GM18508 (cell line): ENCODE measurements around the gene CACNB3.
"Not testable (repeated sequence)": the region's sequence is repeated elsewhere in the genome, so short reads cannot be mapped to it uniquely, and the experiment has no call there.

ENCODE experiments used
- ATAC-seq: cut with Tn5 transposase; IDR thresholded peaks from one replicate; pipeline ENCODE4 v1.9.1; 2021; ENCODE audit warnings: moderate number of reproducible peaks; ENCODE audit not compliant: insufficient read depth, unreplicated experiment

Gene CACNB3

GRCh38 chr12:48815126-48816110 lies 2.9 kb upstream of the CACNB3 start:
- no peak for ATAC-seq

DNA sequence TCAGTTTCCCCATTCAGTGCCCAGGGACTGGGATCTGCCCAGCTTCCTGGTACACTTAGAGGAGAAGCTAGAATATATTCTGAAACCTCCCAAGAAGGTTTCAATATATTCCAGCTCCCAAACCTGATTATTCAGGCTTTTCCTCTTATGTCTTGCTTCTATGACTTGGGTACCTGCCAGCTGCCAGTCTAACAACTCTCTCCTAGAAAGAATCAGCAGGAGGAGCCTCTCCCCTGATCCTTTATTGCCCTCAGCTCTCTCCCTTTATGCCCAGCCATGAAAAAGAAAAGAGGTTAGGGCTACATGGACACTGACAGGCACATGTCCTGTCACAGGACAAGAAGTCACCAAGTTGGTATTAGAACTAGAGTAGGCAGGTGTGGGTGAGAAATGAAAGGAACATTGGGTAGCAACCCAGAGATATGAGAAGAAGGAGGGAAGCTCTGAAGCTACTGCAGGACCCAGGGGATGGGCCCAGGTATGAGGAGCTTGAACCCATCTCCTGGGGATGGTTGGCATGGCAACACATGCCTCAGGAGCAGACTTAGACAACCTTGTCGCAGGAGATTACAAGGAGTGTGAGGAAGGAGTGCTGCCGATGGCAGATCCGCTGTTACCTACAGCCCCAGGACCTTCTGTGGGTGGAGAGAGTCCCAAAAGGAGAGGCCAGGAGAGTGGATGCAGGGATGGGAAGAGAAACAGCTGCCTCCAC lies 2.0 kb upstream of the CACNB3 start:
- ATAC-seq = no peak

DNA sequence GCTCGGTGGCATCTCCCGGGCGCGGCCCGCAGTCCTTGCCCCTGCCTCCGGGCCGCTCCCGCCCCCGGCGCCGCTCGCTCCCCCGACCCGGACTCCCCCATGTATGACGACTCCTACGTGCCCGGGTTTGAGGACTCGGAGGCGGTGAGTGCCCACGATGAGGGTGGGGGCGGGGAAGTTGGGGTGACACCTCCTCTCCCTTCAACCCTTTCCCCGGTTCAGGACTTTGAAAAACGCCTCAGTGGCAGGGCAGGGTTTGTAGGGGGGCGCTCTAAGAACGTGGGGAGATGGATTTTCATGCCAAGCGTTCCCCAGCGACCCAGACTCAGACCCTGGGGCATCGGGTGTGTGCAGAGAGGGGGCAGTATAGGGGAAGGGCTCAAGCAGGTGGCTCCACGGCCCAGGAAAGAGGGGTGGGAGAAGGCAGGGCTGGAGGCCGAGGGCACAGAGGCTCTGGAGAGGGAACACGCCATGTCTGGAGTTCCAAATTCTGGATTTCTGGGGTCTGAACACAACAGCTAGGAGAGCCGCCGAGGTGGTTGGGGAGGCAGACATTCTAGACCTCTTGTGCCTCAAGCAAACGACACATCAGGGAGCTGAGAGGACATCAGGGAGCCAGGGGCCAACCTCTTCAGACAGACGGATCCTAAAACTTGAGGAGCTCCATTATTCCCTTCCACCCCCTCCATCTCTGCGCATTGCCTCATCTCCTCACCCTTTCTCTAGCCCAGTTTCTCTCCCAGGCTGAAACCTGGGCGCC lies 715 bp downstream of the CACNB3 start:
- ATAC-seq = no peak

DNA sequence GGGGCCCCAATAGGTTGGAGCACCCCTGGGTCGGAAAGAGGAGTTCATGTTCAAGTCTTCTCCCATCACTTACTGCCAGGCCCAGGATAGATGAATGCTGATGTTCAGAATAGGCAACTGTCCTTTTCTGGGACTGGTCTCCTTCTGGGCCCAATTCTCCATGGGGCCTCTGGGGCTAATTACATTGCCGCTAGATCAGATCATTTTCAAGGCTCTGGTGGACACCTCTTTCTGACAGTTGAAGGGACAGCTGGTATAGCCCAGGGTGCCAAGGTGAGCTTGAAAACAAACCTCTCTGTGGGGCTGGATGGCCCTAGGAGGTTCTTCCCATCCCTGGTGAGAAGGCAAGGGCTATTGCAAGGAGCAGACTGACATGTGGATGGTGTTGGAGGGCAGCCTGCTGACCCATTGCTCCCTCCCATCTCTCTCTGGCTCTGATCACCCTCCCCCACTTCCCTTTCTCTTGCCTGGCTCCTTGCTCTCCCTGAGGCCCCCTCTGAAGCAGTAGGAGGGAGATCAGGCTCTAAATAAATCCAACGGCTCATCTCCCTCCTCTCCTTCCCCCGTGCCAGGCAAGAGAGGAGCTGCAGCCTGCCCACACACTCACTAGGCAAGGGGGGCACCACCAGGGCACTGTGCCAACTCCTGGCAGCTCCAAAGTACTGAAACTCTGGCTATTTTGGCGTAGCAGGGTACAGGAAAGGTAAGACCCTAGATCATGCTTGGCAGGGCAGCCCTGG lies 1.9 kb downstream of the CACNB3 start:
- ATAC-seq = no peak

DNA sequence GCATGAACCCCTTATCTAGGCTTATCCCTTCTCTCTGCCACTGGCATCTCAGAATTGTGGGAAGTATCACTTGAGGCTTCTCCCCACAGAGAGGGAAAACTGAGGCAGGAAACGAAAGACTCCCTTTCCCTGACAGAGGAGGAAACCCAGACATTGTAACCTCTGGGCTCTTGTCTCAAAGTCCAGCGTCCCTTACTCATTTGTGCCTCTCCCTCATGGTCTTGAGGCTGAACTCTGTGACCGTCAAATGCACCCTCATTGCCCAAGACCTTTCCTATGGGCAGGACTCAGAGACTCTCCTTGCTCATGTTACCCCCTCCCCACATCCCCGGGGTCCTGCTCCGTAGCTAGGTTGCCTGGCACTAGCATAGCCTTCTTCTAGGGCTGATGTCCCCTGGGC lies 3.8 kb downstream of the CACNB3 start:
- ATAC-seq = no peak

- ATAC-seq = no peak
Observed at GRCh38 chr12:48822711-48823110, 4.4 kb downstream of the CACNB3 start.

- no peak for ATAC-seq
Observed at GRCh38 chr12:48823281-48823680, 5.0 kb downstream of the CACNB3 start.

- ATAC-seq = no peak
Observed at GRCh38 chr12:48824112-48824511, 5.8 kb downstream of the CACNB3 start.

DNA sequence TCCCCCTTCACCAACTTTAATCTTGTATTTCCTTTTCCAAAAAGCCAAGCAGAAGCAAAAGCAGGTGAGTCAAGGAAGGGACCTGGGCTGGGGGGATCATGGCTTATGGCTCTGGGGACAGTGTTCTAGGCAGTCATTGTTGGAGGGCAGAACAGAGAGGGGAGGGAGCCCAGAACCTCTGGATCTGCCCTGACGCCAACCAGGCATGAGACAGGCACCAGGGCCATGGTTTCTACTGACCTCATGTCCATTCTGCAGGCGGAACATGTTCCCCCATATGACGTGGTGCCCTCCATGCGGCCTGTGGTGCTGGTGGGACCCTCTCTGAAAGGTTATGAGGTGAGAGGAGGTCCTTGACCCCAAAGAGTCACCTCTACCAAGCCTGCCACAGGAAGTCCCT lies 6.6 kb downstream of the CACNB3 start:
- no peak for ATAC-seq

DNA sequence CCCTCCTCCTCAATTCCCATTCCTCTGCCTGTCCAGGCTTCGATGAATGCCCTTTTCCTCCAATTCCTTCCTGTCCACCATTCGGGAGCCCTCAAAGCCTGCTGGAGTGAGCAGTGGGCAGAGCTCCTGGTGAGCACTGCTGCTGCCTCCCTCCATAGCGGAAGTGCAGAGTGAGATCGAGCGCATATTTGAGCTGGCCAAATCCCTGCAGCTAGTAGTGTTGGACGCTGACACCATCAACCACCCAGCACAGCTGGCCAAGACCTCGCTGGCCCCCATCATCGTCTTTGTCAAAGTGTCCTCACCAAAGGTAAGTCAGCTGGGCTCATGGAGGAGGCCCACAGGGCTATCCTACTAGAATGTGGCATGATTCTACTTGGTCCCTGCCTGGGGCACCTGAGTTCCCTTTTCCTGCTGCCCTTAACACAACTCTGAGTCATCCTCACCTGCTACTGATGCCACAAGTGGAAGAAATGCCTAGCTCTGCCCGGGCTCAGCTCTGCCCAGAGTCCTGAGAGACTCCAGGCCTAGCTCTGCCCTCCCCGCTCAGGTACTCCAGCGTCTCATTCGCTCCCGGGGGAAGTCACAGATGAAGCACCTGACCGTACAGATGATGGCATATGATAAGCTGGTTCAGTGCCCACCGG lies 8.0 kb downstream of the CACNB3 start:
- no peak for ATAC-seq

DNA sequence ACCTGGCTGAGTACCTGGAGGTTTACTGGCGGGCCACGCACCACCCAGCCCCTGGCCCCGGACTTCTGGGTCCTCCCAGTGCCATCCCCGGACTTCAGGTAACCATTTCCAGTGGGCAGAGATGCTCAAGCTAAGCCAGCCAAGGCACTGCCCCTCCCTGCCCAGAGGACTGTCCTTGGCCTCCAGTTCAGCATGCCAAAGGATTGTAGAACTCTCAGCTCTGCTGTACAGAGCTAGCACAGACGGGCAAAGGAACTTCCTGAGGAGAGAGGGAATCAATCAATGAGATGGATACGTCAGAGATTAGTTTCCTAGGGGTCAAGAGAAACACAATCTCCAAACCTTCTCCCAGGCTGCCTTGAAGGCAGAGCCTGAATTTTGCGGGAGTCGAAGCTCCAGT lies 8.7 kb downstream of the CACNB3 start:
- ATAC-seq = no peak

GRCh38 chr12:48827513-48828096 lies 9.3 kb downstream of the CACNB3 start:
- no peak for ATAC-seq

GRCh38 chr12:48828293-48828692 lies 10.0 kb downstream of the CACNB3 start:
- no peak for ATAC-seq

DNA sequence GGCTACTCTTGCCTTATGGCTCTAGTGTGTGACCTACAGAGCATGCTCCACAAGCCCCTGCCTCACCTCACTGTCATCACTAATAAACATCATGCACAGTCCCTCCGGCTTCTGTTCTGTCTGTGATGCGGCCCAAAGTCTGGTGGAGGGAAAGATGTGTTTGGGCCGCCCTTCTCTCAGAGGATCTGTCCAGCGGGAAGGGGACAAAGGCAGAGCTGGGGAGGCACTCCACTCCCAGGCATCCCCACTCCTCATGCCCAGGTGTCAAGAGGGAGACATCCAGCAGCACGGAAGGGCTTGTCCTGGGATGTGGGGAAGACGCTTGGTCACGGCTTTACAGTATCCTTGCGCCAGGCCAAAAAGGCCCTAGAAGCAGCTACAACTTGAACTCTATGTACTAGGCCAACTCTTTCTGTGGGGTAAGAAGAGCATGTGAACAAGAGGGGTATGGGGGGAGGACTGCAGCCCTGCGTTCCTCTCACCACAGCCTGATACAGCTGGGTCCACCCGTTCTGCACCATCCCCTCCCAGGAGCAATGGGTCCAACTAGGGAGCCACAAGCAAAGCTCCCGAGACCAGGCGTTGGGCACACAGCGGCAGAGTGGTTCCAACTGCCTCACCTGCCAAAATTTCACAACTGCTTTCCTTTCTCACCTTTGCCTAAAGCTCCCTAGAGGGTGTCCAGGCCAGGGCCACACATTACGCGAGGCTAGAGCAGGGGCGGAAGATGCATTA lies 10.7 kb downstream of the CACNB3 start:
- ATAC-seq = no peak

DNA sequence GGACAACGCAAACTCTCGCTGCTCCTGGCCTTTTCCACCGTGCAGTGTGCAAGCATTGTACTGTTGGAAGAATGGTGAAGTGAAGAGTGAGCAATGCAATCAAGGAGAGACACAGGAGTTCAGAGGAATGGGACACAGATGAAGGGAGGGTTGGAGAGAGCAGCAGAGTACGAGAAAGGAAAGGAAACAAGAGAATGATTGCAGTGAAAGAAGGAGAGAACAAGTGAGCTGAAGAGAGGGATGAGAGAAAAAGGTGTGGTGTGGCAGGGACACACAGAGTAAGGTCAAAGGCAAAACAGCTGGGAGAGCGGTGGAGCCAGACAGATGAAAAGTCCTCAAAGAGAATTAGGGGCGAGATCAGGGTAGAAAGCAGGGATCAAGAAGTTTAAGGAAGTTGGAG lies 13.0 kb downstream of the CACNB3 start:
- no peak for ATAC-seq

DNA sequence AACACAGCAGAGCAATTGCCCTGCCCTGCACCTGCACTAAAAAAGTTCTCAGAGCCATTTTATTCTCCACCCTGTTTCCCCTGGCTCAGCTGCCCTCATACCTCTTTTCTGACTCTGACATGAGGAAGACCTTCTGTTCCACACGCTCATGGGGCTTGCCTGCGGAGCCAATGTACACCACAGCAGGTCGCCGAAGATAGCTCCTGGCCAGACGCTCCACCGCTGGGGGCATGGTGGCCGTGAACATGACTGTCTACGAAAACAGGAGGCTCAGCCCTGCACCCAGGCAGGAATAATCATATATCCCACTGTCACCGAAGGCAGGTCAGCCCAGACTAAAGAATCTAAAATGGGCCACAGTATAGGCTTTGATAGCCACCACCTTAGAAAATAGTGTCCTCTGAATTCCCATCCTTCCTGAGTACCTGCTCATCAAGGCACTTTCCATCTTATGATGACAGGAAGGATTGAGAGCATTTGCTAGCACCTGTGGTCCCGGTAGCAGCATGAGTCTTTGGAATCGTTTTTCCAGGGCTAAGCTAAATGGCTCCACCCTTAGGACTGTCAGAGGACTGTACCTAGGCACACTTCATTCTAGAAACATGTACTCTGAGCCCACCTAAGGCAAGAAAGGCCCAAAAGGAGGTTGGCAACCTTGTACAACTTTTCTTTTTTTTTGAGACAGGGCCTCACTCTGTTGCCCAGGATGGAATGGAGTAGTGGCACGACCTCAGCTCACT lies 14.2 kb downstream of the CACNB3 start:
- ATAC-seq = no peak

DNA sequence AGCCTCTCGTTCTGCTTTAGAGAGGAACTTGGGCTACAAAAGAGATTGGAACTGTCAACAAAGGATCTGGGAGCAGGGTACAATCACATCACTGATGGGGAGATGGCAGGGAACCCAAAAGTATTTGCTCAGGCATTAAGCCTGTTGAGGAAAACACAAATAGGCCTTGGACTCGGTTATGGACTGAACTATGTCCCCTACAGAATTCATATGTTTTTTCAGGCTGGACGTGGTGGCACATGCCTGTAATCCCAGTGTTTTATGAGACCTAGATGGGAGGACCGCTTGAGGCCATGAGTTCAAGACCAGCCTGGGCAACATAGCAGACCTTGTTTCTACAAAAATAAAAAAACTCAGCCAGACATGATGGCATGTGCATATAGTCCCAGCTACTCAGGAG lies 19.8 kb downstream of the CACNB3 start:
- no peak for ATAC-seq

DNA sequence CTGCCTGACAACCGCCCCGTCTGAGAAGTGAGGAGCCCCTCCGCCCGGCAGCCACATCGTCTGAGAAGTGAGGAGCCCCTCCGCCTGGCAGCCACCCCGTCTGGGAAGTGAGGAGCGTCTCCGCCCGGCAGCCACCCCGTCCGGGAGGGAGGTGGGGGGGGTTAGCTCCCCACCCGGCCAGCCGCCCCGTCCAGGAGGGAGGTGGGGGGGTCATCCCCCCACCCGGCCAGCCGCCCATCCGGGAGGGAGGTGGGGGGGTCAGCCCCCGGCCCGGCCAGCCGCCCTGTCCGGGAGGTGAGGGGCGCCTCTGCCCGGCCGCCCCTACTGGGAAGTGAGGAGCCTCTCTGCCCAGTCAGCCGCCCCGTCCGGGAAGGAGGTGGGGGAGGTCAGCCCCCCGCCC lies 23.7 kb downstream of the CACNB3 start:
- ATAC-seq = not testable (repeated sequence)
